Astrocyte (in vitro differentiated cells and primary cell): Measurements from ENCODE around the gene BNIP2. TPM values are rescaled to one million over a fixed set of nuclear protein-coding genes. Genes with fewer than 3 reads are reported as not detected.

Experiments used
- DNase-seq: peaks from one replicate; pipeline ENCODE4 v3.0.0-alpha.2; 2010; ENCODE audit warnings: low read depth
- FAIRE-seq: peaks from 2 replicates; lab custom pipeline; 2011; peaks lifted over from hg19 to GRCh38; lab: Jason Lieb, UNC
- H2AFZ ChIP-seq: 2 replicates; pipeline ENCODE4 v1.6.0; 2012; ENCODE audit warnings: low read depth, low read length, inconsistent platforms
- H3K27ac ChIP-seq: 2 replicates; pipeline ENCODE4 v1.5.1; 2011; ENCODE audit warnings: low read depth, low read length, inconsistent platforms
- H3K27me3 ChIP-seq: 2 replicates; pipeline ENCODE4 v1.6.0; 2011; ENCODE audit warnings: low read length, inconsistent platforms; ENCODE audit not compliant: insufficient read depth
- H3K36me3 ChIP-seq: 2 replicates; pipeline ENCODE4 v1.5.1; 2011; ENCODE audit warnings: low read length, inconsistent platforms; ENCODE audit not compliant: insufficient read depth
- H3K4me1 ChIP-seq: 2 replicates; pipeline ENCODE4 v1.5.1; 2011; ENCODE audit warnings: low read length, inconsistent platforms; ENCODE audit not compliant: insufficient read depth
- H3K4me2 ChIP-seq: 2 replicates; pipeline ENCODE4 v1.6.0; 2012; ENCODE audit warnings: low read length, inconsistent platforms
- H3K4me3 ChIP-seq: 2 replicates; pipeline ENCODE4 v1.5.1; 2011; ENCODE audit warnings: low read depth, mild to moderate bottlenecking, low read length, inconsistent platforms; ENCODE audit not compliant: insufficient read depth
- H3K79me2 ChIP-seq: 2 replicates; pipeline ENCODE4 v1.6.0; 2012; ENCODE audit warnings: mild to moderate bottlenecking, low read length, inconsistent platforms; ENCODE audit not compliant: insufficient read depth
- H3K9ac ChIP-seq: 2 replicates; pipeline ENCODE4 v1.6.0; 2012; ENCODE audit warnings: mild to moderate bottlenecking, low read length, inconsistent platforms
- H3K9me3 ChIP-seq: 2 replicates; pipeline ENCODE4 v1.5.1; 2012; ENCODE audit warnings: low read depth, mild to moderate bottlenecking, low read length, inconsistent platforms; ENCODE audit not compliant: insufficient read depth
- H4K20me1 ChIP-seq: 2 replicates; pipeline ENCODE4 v1.6.0; 2012; ENCODE audit warnings: low read length, inconsistent platforms; ENCODE audit not compliant: insufficient read depth
- H3K27ac Mint-ChIP-seq: one replicate; pipeline ENCODE4 v1.8.0; 2021; ENCODE audit warnings: mild to moderate bottlenecking, mixed read lengths; ENCODE audit not compliant: unreplicated experiment
- H3K27me3 Mint-ChIP-seq: one replicate; pipeline ENCODE4 v1.8.0; 2021; ENCODE audit warnings: low read depth, mixed read lengths; ENCODE audit not compliant: unreplicated experiment
- H3K36me3 Mint-ChIP-seq: one replicate; pipeline ENCODE4 v1.8.0; 2021; ENCODE audit warnings: low read depth, mixed read lengths; ENCODE audit not compliant: unreplicated experiment
- H3K4me1 Mint-ChIP-seq: one replicate; pipeline ENCODE4 v1.8.0; 2021; ENCODE audit warnings: low read depth, mixed read lengths; ENCODE audit not compliant: unreplicated experiment
- H3K4me3 Mint-ChIP-seq: one replicate; pipeline ENCODE4 v1.8.0; 2021; ENCODE audit warnings: mild to moderate bottlenecking, moderate library complexity, mixed read lengths; ENCODE audit not compliant: unreplicated experiment
- H3K9me3 Mint-ChIP-seq: one replicate; pipeline ENCODE4 v1.8.0; 2021; ENCODE audit warnings: mild to moderate bottlenecking, mixed read lengths; ENCODE audit not compliant: unreplicated experiment
- CTCF ChIP-seq: IDR thresholded peaks from 2 replicates; pipeline ENCODE4 v1.5.1; 2011; ENCODE audit warnings: low read depth, mild to moderate bottlenecking, inconsistent platforms, low read length, moderate library complexity; ENCODE audit not compliant: insufficient read depth
- EZH2 ChIP-seq: IDR thresholded peaks from 2 replicates; pipeline ENCODE4 v1.6.1; 2012; ENCODE audit warnings: mild to moderate bottlenecking, low read length, inconsistent platforms; ENCODE audit not compliant: insufficient read depth
- total RNA-seq: library from RNA; stranded (reverse); gene quantifications from 2 replicates; pipeline ENCODE4 v1.2.1, GENCODE V29; 2021

BNIP2 gene
- total RNA-seq, 1 donor from 2014 or later = 73.1 TPM

- Mint-ChIP-seq H3K27me3 (no peaks in the 10 kb centered on the region), H3K4me3 (no peak overlapping the region), H3K4me1 (peaks cover 3% of the 10 kb centered on the region), H3K27ac (no peak overlapping the region), H3K36me3 (no peaks in the 10 kb centered on the region), H3K9me3 (no peaks in the 10 kb centered on the region)
- Histone ChIP-seq H3K27me3 (peaks cover 6% of the 10 kb centered on the region), H3K27ac (no peak overlapping the region), H3K9ac (no peak overlapping the region), H2AFZ (no peak overlapping the region), H3K36me3 (no peaks in the 10 kb centered on the region), H3K79me2 (no peaks in the 10 kb centered on the region), H3K4me2 (no peak overlapping the region), H3K4me3 (no peak overlapping the region), H4K20me1 (no peaks in the 10 kb centered on the region), H3K9me3 (no peaks in the 10 kb centered on the region), H3K4me1 (peaks cover 4% of the 10 kb centered on the region)
- TF ChIP-seq CTCF = no peak
- no peak for TF ChIP-seq EZH2
- DNase-seq (no peak), FAIRE-seq (no peak)
These were observed 15.1 kb upstream of the BNIP2 start for GRCh38 chr15:59703979-59704796.

DNA sequence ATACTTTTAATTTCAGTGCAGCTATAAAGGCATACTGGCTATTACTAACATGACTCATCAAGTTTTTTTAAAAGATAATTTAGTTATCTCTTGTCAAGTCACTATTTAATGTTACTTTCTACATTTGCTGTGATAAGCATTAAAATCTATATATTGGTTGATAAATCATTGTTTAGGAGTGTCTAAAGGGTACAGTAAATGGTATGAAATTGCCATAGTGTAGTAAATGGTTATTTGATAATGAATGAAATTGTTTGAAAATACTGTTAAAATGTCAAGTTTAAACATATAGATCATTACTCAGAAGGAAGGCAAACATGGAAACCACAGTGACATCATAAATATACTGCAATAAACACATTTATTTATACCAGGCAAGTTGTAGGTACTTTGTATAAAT is 13.2 kb upstream of the BNIP2 start:
- Histone ChIP-seq H3K36me3 (no peaks in the 10 kb centered on the region), H3K27me3 (peaks cover 3% of the 10 kb centered on the region), H2AFZ (no peak overlapping the region), H3K4me2 (no peak overlapping the region), H3K27ac (no peak overlapping the region), H3K4me3 (no peak overlapping the region), H3K9me3 (no peaks in the 10 kb centered on the region), H3K9ac (no peak overlapping the region), H3K4me1 (peaks cover 4% of the 10 kb centered on the region), H4K20me1 (no peaks in the 10 kb centered on the region), H3K79me2 (no peaks in the 10 kb centered on the region)
- H3K9me3 Mint-ChIP-seq = no peaks in the 10 kb centered on the region
- H3K36me3 Mint-ChIP-seq = no peaks in the 10 kb centered on the region
- no peak overlapping the region for H3K4me3 Mint-ChIP-seq
- FAIRE-seq (no peak), DNase-seq (no peak)
- H3K4me1 Mint-ChIP-seq = peaks cover 3% of the 10 kb centered on the region
- TF ChIP-seq CTCF (no peak), EZH2 (no peak)
- no peaks in the 10 kb centered on the region for H3K27me3 Mint-ChIP-seq
- H3K27ac Mint-ChIP-seq = no peak overlapping the region

GRCh38 chr15:59701880-59702279 is 12.8 kb upstream of the BNIP2 start:
- no peak overlapping the region for H3K27ac ChIP-seq
- Mint-ChIP-seq H3K27ac (no peak overlapping the region), H3K27me3 (no peaks in the 10 kb centered on the region), H3K4me3 (no peak overlapping the region), H3K9me3 (no peaks in the 10 kb centered on the region), H3K36me3 (no peaks in the 10 kb centered on the region), H3K4me1 (peaks cover 3% of the 10 kb centered on the region)
- no peak overlapping the region for H3K4me3 ChIP-seq
- no peaks in the 10 kb centered on the region for H3K36me3 ChIP-seq
- H3K9me3 ChIP-seq = no peaks in the 10 kb centered on the region
- TF ChIP-seq CTCF (no peak), EZH2 (no peak)
- H3K9ac ChIP-seq = no peak overlapping the region
- H4K20me1 ChIP-seq = no peaks in the 10 kb centered on the region
- DNase-seq (no peak), FAIRE-seq (no peak)
- peaks cover 4% of the 10 kb centered on the region for H3K4me1 ChIP-seq
- no peak overlapping the region for H3K4me2 ChIP-seq
- H3K27me3 ChIP-seq = no peaks in the 10 kb centered on the region
- no peaks in the 10 kb centered on the region for H3K79me2 ChIP-seq
- H2AFZ ChIP-seq = no peak overlapping the region
